Kidney (tissue), 14 donors: ENCODE results near the gene URM1. TPM values are rescaled to one million over a fixed set of nuclear protein-coding genes. Genes with fewer than 3 reads are reported as not detected.

ENCODE experiments used
- DNase-seq, 5 donors: peaks; one replicate each; pipeline ENCODE4 v3.0.0-alpha.2; 2013 to 2020
- FAIRE-seq: peaks from 2 replicates; lab custom pipeline; 2012; peaks lifted over from hg19 to GRCh38; lab: Jason Lieb, UNC
- H3K27ac ChIP-seq, 2 donors: one replicate each; pipeline ENCODE4 v1.7.0; 2013; ENCODE audit warnings: low read depth in 2 of 2, low read length in 2 of 2, inconsistent platforms in 1 of 2
- H3K27me3 ChIP-seq: one replicate; pipeline ENCODE4 v1.7.1; 2013; ENCODE audit warnings: low read length, inconsistent platforms; ENCODE audit not compliant: control insufficient read depth, insufficient read depth
- H3K36me3 ChIP-seq, 3 donors: one replicate each; pipeline versions ENCODE4 v1.7.0 to v1.7.1; 2013; ENCODE audit warnings: low read length in 3 of 3, control low read depth in 1 of 3, inconsistent platforms in 1 of 3; ENCODE audit not compliant: insufficient read depth in 3 of 3, control insufficient read depth in 2 of 3
- H3K4me1 ChIP-seq, 3 donors: one replicate each; pipeline versions ENCODE4 v1.7.0 to v1.7.1; 2013; ENCODE audit warnings: low read length in 3 of 3, inconsistent platforms in 1 of 3, low read depth in 1 of 3; ENCODE audit not compliant: control insufficient read depth in 2 of 3, insufficient read depth in 2 of 3
- H3K4me3 ChIP-seq, 3 donors: one replicate each; pipeline versions ENCODE4 v1.7.0 to v1.8.1; 2013; ENCODE audit warnings: low read length in 3 of 3, control low read depth in 1 of 3, inconsistent platforms in 1 of 3
- H3K9ac ChIP-seq, 3 donors: one replicate each; pipeline versions ENCODE4 v1.7.0 to v1.7.1; 2013; ENCODE audit warnings: low read length in 3 of 3, control low read depth in 1 of 3, inconsistent platforms in 1 of 3
- H3K9me3 ChIP-seq, 3 donors: one replicate each; pipeline versions ENCODE4 v1.7.0 to v1.7.1; 2013; ENCODE audit warnings: low read length in 3 of 3, control low read depth in 1 of 3, inconsistent platforms in 1 of 3; ENCODE audit not compliant: control insufficient read depth in 2 of 3, insufficient read depth in 1 of 3
- CTCF ChIP-seq: IDR thresholded peaks from 3 replicates; pipeline ENCODE4 v1.5.1; 2012; ENCODE audit warnings: mild to moderate bottlenecking, moderate library complexity, borderline replicate concordance; ENCODE audit not compliant: insufficient read depth; ENCODE audit errors: extremely low read depth
- intact Hi-C: fragments of 100-400 bp; cut with DNase I; formaldehyde crosslinking; loops from one replicate; pipeline ENCODE4 v1.11.1; 2022
- polyA plus RNA-seq: library from polyadenylated mRNA; stranded (reverse); fragments of 350-450 nt; fragmentation: Illumina TruSeq; extraction: RNeasy Lipid Tissue Mini Kit (QIAGEN cat#74804); gene quantifications from one replicate; pipeline ENCODE4 v1.2.3, GENCODE V29; 2014; ENCODE audit warnings: low read depth, low replicate concordance; ENCODE audit not compliant: insufficient read depth
- total RNA-seq: library from RNA; stranded (reverse); fragmentation: NEBNext Ultra II Directional; extraction: Animal tissue kit (Norgen Biotek cat#: 25700); gene quantifications from one replicate; pipeline ENCODE4 v1.2.1, GENCODE V29; 2021
- donor health status: control.
- donor health status: control.
- donor health status: control.
- donor health status: control.
- donor health status: control.
- donor health status: DM: yes; HTN: yes; CAD: no.
- donor health status: Normal renal cell carcinoma (clear cell type).

Gene URM1
- total and polyA plus RNA-seq, 2 donors from 2014 or later = 55.2 to 55.9 TPM

DNA sequence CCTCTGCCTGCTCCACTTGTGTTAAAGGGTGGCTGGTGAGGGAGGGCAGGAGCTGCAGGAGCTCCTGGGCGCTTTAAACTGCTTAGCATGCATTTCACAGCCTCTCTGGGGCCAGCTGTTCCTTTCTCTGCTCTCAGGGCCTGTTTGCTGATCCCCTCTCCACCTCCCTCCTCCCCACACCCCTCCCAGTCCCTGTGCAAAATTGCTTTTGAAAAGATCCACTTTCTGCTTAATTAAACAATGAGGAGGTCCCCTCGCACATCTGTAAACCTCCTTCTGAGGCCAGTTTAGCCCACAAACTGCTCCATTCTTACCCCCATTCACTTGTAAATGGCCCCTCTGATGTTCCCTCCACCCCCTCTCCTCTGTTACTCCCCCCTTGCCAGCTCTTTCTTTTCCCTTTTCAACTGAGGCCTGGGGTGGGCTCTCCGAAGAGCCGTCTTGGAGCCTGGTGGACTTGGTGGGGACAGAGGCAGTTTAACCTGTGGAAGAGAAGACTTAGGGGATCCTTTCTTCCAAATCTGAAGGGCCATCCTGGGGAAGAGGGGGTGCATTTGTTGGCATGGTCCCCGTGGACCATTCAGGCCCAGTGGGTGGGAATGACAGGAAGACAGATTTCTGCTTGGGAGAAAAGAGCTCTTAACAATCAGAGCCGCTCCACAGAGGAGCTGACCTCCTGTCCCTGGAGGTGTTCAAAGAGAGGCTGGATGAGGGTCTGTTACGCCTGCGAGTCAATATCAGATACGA, 12.0 kb downstream of the URM1 start:
- Histone ChIP-seq H3K36me3 (peaks cover 2 to 23% (median 12%) of the 10 kb centered on the region in 3 donors), H3K27me3 (no peaks in the 10 kb centered on the region), H3K9me3 (no peaks in the 10 kb centered on the region), H3K27ac (no peak overlapping the region), H3K9ac (no peak overlapping the region), H3K4me1 (no peaks in the 10 kb centered on the region), H3K4me3 (no peak overlapping the region)
- no peak for FAIRE-seq
- no peak for DNase-seq
- TF ChIP-seq CTCF = no peak
- intact Hi-C loops = no loop called here

- DNase-seq (no peak), FAIRE-seq (no peak)
- Histone ChIP-seq H3K9ac (no peak overlapping the region), H3K27me3 (no peaks in the 10 kb centered on the region), H3K36me3 (peaks cover 2 to 20% (median 17%) of the 10 kb centered on the region in 3 donors), H3K9me3 (no peaks in the 10 kb centered on the region), H3K4me1 (no peaks in the 10 kb centered on the region), H3K27ac (no peak overlapping the region), H3K4me3 (no peak overlapping the region)
- TF ChIP-seq CTCF = no peak
- intact Hi-C loops = no loop called here
Measured at GRCh38 chr9:128383791-128384190, 12.6 kb downstream of the URM1 start.

DNA sequence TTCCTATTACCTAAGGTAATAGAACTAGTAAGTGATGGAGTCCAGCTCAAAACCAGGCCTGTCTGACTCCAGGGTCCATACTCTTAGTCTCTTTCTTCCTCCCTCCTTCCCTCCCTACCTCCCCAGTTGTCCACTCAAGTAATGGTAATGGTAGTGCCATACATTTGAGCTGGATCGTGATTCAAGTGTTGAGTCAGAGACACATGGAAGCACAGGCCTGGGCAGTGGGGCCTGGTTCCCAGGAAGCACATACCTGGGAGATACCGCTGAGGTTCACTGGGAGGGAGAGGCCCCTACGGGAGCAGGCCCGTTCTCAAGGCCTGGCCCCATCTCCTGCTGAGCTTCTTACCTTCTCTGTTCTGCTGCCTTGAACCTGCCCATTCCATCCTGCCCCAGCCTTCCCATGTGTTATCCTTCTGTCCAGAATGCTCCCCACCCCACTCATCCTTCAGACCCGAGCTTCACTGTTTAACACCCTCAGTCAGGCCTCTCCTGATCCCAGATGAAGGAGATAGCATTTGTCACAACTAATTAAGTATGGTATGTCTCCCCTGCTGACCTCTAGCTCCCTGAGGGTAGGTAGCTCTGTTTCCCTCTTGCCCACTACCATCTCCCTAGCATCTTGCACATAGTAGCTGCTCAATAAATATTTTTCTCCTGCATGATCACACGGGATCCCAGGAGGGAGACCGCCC, 13.8 kb downstream of the URM1 start:
- no peak for DNase-seq
- no peak overlapping the region for H3K9ac ChIP-seq
- intact Hi-C loops = no loop called here
- H3K27me3 ChIP-seq = no peaks in the 10 kb centered on the region
- H3K9me3 ChIP-seq = no peaks in the 10 kb centered on the region
- TF ChIP-seq CTCF = no peak
- no peak for FAIRE-seq
- no peak overlapping the region for H3K4me3 ChIP-seq
- no peaks in the 10 kb centered on the region for H3K4me1 ChIP-seq
- H3K36me3 ChIP-seq = peaks cover 2 to 21% (median 20%) of the 10 kb centered on the region in 3 donors
- no peak overlapping the region for H3K27ac ChIP-seq
